Activated T-helper 9 cell treated with anti-CD3 and anti-CD28 coated beads, Interleukin-2, amount 50 U/mL, for 16 hours (primary cell): ENCODE results near the gene RNF144A.

Experiments
- DNase-seq: peaks from one replicate; pipeline ENCODE4 v3.0.0-alpha.2; 2020; ENCODE audit warnings: low read depth

RNF144A gene

DNA sequence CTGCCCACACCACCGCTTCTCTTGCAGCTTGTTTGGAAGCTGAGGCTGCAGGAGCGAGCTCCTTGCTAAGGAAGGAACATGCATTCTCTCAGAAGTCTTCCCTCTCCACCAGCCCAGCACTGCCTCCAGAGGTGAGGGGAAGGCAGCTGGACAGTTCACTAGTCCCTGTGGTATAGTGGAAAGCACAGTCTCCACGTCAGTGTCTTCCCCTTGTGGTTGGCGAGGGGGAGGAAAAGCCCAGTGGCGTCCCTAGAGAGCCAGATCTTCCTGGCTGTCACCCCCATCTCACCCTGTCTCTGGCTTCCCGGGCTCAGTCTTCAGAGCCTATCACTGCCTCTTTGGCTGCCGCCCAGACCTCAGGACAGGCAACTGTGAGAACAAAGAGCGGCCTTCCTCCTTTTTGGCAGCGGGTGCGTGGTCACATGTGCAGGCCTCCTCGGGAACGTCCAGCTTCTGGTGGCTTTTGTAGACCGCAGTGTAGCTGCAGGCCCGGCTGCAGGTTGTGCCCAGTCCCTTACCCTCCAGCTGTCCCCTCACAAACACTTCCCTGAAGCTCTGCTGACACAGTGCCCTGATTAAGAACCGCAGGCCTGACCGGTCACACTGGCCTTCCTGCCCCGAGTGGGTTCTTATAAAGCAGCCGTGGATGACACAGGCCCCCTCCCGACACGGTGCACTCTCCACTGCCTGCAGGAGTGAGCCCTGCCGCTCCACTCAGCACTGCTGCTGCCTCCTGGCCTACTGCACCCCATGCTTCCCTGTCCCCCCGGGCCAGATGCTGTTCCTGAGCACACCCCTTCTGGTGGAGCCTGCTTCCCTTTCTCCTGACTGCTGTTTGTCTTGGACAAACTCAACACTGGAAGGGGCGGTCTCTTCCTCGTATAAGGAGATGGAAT lies 90.9 kb downstream of the RNF144A start:
- no peak for DNase-seq

DNA sequence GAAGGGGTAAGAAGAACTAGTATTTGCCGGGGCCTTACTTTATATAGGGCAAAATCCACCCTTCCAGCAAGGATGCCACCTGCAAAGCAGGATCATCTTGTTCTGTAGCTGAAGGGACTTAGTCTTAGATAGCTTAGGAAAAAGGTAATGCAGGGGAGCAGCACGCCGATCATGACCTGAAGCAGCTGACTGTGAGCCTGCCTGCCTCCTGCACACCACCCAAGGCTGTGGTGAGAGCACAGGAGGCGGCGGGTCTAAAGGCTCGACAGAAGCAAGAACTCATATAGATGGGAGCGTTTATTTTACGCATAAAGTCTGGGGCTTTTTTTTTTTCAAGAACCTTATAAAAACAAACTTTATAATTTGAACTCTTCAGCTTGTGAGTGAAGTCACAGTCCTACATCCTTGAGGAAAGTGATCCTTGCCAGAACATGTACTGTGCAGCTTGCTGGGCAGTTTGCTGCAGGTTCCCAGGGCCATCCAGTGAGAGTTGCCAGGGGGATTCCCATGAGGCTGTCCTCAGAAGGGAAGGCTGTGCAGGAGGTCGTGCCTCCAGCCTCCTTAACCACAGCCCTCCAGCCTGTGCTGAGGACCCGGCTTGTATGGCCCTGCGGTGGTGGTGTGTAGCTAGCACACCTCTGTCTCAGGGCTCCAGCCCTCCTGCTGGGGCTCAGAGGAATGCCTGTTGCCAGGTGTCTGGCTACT lies 92.1 kb downstream of the RNF144A start:
- no peak for DNase-seq

DNA sequence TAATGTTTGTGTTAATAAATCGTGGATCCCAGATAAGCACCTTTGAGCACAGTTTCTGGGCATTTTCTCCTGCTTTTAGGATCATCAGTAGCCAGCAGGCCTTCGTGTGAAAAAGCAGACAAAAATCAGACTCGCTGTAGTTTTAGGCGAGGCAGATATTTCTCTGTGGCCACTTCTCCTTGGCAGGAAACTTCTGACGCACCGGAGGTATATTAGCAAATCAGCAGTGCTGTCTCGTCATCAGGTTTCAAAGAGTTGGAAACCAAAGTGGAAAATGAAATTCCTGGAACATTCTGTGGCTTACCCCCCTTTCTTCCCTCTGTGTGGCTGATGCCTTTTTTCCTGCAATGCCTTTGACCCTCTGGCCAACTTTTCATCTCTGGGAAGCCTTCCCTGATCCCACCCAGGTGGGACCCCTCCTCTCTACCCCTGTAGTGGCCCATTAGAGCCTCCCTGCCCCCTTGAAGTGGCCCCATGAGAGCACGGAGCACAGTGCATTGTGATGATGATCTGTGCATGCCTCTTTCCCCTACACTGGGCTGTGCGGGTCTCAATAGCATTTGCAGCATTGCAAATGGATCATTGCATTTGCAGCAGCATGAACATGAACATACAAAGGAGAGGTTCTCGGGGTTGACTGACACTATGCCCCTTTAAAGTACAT lies 93.3 kb downstream of the RNF144A start:
- DNase-seq: no peak

DNA sequence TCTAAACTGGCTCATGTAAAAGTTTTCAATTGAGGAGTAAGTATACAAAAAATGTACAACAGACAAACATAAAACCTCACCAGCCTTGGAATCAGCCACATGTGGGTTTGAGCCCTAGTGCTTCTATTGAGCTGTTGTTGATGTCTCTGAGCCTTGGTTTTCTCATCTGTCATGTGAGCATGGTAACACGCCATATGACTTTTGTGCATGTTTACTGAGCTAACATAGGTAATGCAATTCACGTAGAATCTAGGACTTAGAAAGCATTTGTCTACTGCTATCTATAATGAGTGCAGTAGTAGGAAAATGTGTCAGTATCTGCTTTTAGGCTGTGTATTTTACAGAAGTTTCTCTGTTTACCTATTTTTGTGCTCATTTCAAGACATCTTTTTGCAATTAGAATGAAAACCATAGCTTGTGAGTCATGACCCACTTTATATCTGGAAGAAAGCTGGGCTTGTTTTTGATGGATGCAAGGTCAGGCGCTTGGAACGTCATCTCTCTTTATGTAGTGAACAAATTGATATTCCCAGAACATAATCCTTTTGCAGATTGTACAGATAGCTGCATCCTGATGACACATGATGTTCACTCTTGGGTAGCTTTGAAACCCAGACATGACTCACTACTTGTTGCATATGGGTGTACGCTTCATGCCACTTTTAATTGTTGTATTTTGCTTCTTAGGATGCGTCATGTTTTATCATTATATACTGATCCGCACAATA lies 94.3 kb downstream of the RNF144A start:
- DNase-seq: no peak

DNA sequence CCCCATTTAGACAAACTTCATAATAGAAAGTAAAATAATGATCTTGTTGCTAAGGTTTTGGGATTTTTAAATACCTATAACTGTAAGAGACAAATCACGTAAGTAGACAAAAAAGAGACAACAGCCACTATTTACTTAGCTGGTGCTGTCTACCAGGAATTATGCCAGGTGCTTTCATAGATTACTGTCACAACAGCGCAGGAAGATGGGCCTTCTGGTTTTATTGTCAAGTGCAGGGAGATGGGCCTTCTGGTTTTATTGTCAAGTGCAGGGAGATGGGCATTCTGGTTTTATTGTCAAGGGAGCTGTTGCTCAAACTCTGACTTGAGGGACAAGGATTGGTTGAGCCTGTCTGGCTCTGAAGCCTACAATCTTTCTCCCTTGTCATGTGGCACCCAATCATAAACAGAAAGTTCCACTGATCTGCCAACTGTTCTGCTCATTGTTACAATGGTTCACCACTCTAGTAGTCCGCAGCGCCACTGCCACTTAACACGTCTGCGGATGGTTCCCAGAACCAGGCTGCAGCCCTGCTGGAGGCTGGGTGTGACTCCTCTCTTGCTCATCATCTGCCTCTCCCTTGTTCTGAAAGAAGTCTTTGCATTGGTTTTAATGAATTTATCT lies 95.0 kb downstream of the RNF144A start:
- no peak for DNase-seq

DNA sequence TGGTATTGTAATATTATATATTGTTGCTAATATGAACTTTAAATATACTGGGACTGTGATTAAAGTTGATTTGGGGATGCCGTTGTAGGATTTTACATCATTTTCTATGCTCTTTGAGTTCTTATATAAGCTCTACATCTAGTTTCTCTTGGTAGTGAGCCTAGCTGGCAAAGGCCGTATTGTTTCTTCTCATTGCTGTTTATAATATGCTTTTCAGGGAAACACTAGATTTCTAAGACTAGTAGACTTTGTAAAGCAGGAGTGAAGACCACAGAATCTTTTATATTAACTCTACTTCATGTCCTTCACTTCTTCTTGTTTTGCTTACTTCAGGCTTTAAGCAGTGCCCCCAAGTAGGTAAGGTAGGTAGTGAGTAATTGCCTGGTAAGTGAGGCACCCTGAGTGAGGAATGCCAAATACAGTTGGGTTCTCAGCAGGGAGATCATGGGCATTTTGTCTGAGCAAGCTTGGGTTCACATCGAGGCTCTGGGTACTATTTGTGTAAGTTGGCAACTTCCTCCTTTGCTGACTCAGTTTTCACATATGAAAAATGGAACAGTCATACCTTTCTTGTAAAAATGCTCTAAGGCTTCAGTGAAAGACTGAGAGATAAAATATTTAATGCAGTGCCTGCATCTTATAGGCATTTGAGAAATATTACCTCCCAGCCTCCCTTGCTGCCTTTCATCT lies 96.4 kb downstream of the RNF144A start:
- DNase-seq: no peak

DNA sequence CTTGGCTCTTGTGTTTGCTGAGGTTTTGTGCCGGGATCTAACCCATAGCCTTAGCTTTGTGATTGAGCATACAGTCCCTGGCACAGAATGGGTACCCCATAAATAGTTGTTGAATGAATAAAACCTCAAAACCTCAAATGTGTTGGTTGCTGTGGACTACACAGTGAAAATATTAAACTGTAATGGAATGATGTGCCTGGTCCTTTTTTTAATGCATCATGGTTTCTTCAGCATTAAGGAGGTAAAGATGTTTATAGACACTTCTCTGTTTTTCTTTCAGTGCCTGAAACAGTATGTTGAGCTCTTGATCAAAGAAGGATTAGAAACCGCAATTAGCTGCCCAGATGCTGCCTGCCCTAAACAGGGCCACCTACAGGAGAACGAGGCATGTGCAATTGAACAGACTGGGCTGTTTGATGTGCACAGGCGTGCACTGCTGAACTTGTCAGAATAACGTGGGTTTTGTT lies 97.0 kb downstream of the RNF144A start:
- no peak for DNase-seq

DNA sequence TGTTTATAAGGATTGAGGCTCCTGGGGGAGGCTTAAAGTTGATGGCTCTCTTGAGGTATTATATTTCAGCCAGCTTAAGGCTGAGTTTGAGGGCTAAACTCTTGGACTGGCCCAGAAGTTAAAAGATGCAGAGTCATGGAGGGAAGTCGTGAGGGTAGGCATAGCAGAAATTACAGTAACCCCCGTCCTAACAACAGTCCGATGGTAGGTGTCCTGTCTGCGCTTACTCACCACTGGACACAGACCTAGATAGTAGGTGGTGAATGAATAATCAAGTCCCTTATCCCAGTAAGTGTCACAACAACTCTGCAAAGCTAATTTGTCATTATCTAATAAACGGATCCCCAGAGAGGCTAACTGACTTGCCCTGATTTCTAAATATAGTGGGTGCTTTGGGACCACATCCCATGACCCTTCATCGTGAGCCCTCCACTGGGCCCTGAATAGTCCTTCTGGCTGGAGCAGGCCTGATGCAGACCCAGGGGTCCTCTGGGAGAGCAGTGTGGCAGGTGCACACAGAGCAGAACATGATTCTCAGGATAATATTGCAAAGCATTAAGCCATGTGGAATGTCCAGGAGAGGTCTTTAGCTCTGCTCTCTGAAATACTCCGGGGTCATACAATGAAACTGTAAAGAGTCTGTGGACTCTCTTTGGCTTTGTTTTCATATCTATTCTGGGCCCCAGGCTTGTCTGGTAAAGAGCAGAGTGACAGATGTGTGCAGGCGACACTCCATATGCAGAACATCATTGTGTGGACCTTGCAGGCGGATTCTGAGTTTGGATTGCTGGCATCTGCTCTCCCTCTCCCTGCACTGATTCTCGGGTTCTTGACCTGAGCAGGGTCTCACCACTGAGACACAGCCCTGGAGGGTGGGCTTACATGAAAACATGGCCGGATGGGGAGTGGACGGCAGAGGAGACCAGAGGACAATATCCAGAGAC lies 98.1 kb downstream of the RNF144A start:
- no peak for DNase-seq

DNA sequence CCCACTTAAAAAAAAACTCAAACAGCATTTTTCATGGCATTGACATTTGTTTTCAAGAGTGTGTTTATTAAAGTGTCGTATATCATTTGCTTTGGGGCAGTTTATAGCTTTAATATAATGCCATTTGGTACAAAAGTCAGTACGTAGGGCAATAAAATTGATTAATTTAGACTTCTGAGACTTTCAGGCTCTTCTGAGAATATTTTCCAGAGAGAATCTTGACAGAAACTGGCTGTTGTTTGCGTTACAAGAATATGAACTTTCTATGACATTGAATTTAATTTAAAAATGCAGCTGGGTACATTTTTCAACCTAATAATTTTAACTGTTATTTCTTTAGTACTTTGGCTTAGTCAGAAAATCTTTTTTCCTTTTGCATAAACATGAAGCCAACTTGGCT lies 98.9 kb downstream of the RNF144A start:
- DNase-seq: no peak

DNA sequence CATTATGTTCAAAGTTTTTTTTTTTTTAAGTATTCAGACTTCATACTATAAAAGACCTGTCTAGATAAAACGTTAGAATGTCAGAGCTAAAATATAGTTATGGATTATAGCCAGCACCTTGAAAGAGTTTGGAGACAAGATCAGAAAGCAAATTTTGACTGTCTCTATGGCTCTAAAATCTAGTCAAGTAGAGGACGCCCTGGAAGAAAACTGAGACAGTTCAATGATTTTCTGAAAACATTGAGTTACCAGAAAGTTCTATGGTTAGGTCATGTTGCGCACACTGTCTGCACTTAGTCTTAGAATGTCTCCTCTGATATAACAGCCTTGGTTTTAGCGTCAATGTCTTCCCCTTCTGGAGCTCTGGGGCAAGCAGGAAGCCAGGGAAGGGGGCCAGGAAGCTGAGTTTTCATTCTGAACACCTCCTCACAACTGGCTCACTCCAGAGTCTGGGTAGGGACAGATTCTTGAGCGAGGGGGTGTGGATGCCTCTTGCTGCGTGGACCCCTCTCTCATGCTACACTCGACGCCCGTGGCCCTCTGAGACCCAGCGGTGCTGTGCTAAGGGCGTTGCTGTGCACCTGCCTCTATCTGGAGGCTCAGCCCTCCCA lies 99.5 kb downstream of the RNF144A start:
- DNase-seq: no peak

DNA sequence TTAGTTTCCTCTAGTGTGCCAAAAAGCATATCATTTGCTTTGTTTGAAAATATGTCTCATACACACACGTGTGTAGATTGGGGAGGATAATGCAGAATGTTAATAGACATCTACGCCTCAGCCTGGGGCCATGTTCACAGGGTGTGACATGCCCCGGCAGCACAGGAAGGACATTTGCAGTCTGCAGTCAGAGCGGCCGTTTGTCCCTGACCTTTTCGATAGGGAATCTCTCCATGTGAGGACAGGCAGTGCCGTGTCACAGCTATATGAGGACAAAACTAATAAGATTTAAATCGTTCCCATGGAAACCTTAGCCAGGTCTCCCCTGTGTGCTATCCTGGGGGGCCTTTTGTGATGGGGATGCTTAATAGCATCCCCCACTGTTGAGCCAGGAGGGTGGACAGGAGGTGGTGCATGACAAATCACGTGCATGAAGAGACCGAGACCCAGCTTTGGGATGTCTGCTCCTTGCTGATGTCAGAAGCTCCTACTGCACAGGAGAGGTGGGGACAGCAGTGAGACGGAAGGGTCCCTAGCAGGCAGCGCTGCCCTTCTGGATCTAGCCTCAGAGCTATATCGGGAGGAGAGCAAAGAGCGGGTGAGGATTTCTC lies 100.6 kb downstream of the RNF144A start:
- no peak for DNase-seq

DNA sequence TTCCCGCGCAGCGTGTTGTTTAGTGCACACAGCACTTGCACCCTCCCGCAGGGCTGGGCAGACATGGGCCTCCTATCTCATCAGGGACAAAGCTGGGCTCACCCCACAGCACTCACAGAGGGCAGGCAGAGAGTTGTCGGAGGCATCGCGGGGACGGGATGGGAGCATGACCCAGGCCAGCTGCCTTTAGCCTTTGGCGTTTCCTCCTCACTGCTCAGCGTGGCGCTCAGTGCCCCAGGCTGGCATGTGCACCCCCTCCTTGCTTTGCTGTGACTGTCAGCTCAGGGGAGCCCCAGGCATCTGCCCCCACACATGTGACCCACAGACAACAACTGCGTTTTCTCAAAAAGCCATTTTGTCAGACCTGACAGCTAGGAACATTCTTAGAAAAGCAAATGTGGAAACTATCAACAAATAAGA lies 101.1 kb downstream of the RNF144A start:
- no peak for DNase-seq

DNA sequence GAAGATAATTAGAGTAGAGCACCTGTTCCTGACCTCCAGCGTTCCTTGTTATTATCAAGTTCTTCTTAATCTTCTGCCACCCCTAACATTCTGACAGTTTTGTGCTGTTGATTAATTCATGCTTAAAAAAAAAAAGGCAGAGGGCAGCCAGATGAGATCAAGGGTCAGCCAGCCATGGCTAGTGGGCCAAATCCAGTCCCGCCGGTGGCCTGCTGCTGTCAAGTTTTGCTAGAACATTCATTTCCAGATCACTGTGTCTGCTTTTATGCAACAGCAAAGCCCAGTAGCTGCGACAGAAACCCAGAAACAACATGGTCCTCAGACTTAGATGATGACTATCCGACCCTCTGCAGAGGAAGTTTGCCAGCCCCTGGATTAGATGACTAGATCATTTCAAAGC lies 101.6 kb downstream of the RNF144A start:
- no peak for DNase-seq

DNA sequence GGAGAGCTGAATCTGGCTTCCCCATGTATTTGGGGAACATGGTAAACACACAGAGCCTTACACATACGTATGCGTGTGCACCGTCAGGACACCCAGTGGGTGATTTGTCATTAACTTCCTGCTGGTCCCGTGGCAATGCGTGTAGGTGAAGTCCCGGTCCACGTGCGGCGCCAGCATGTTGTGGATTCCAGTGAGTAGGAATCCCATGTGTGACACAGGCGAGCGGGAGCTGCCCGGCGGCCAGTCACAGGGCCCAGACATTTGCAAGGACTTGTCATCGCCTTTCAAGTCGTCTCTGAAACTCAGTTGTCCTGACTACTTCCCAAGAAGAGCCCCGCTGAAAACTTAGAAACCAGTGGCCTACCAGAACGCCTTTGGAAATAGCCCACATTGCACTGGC lies 102.0 kb downstream of the RNF144A start:
- no peak for DNase-seq

DNA sequence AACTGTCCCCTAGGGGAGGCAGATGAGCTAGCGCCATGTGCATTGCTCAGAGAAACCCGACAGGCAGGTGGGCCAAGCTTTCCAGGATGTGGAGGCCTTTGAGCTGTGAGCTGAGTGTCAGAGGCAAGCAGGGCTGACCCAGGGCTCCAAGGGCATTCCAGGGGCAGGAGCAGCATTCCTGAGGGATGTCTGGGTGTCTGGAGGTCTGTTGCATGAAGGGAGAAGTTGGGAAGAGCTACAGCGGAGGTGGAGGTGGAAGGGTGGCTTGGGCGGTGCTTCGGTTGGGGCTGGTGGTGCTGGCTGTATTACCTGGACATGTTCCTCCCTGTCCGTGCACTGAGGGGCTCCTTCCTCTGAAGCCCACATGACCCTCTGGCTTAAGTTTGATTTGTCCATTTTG lies 102.8 kb downstream of the RNF144A start:
- no peak for DNase-seq

DNA sequence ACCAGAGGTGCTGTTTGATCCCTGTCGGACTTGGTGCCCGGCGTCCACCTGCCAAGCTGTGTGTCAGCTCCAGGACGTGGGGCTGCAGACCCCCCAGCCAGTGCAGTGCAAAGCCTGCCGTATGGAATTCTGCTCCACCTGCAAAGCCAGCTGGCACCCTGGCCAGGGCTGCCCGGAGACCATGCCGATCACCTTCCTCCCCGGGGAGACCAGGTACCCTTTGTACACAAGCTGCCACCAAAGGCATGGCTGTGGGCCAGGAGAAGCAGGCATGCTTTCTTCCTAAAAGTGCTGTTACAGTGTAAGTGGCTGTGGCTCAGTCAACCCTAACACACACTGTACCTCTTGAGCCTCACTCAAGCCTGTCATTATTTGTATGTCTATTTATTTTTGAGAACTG lies 103.3 kb downstream of the RNF144A start:
- no peak for DNase-seq

DNA sequence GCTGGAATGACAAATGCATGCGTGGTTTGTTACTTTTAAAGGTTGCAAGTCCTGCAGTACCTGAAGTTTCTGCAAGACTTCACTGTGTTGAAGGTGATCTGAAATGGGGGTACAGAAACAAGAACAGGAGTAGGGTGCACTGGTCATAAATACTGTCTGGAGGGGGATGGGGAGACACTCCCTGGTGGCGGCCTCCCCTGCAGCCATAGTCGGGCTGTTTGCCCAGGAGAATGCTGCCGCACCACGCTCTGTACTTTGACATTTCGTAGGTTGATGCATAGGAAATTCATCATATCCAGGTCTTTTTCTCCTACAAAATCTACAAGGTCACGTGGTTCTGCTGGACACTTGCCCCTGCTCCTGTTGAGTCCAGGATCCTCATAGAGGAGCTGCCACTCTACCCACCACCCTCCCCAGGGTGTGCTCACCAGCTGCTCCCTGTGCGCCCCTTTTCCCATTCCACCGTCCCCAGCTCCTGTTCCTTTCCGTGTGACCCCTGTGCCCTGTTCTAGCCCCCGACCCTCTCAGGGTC lies 103.8 kb downstream of the RNF144A start:
- DNase-seq: no peak

DNA sequence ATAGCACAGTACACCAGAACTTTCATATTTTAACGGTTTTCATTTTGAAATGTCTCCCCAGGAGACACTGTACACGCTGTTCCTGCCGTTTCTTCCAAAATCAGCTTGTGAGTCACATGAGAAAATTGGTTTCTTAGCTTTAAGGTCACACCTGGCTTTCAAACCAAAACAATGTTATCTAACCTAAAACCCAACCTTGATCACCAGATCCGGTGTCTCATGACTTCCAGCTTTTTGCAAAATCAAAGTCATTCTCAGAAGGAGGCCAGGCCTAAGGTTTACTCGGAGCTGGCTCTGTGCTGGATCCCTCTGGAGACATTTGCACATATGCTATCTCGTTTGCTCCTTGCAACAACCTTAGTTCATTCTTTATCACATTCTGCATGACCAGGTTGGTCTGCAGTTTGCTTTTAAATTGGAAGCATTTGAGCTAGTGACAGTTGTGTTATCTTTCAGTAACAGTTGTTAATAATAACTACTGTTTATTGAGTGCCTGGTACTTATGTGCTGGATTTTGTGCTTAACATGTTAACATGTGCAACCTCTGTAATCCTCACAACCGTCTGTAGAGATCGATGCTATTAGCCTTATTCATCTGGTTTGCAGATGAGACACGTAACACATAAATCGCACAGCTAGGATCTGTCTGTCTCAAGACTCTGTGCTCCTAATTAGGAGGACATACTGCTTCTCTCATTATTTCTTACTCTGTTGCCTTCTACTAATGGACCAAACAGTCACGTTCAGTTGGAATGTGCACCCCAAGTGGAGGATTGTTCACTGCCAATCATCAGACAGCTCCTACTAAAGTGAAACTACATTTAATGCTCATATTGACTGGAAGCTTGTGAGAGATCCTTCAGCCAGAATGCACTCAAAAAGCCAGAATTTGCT lies 105.5 kb downstream of the RNF144A start:
- no peak for DNase-seq
